B cell (primary cell): ENCODE results near the gene PNLIP. TPM values are rescaled to one million over a fixed set of nuclear protein-coding genes. Genes with fewer than 3 reads are reported as not detected.

Source experiments
- ATAC-seq: fragments of 200-7000 bp; cut with Tn5 transposase; one replicate; pipeline ENCODE4 v1.10.0; 2021; ENCODE audit warnings: low read depth, mild to moderate bottlenecking, moderate number of reproducible peaks, moderate library complexity
- CTCF ChIA-PET: fragments of 350-600 bp; sonication (Branson Sonifier 250); formaldehyde crosslinking; loops from one replicate; lab custom pipeline; 2021; ENCODE audit warnings: antibody characterized with exemption, inconsistent platforms; lab: Charles Lee
- POLR2A ChIA-PET: fragments of 350-600 bp; sonication (Branson Sonifier 250); formaldehyde crosslinking; loops from one replicate; lab custom pipeline; 2021; ENCODE audit warnings: antibody characterized with exemption; lab: Charles Lee
- DNase-seq: peaks from one replicate; pipeline ENCODE4 v3.0.0; 2013
- H2AFZ ChIP-seq: 2 replicates; pipeline ENCODE4 v1.6.1; 2012; ENCODE audit warnings: mild to moderate bottlenecking, low read depth, low read length; ENCODE audit not compliant: insufficient read depth, poor library complexity, severe bottlenecking
- H3K27ac ChIP-seq, 2 donors: 1 replicate in 1 of 2; 2 replicates in 1 of 2; pipeline ENCODE4 v1.5.1; 2012 to 2013; ENCODE audit warnings: low read length in 2 of 2, mild to moderate bottlenecking in 2 of 2, moderate library complexity in 1 of 2
- H3K27me3 ChIP-seq, 4 experiments: fragments of 200-600 bp in 1 of 4; sonication (generic) in 1 of 4; replicated peaks in 1 of 4; 1 replicate in 2 of 4; 2 replicates in 2 of 4; pipeline versions ENCODE4 v1.6.1 to v1.7.0; 2013 to 2016; ENCODE audit warnings: low read length in 3 of 4, mild to moderate bottlenecking in 2 of 4, mixed read lengths in 1 of 4, moderate library complexity in 1 of 4; ENCODE audit not compliant: insufficient read depth in 4 of 4, control insufficient read depth in 3 of 4; ENCODE audit errors: control extremely low read depth in 1 of 4
- H3K36me3 ChIP-seq, 2 experiments: replicated peaks in 1 of 2; 1 replicate in 1 of 2; 2 replicates in 1 of 2; pipeline versions ENCODE4 v1.6.1 to v1.7.1; 2013; ENCODE audit warnings: low read length in 1 of 2; ENCODE audit not compliant: insufficient read depth in 2 of 2, control insufficient read depth in 1 of 2; ENCODE audit errors: control extremely low read depth in 1 of 2, extremely low read depth in 1 of 2
- H3K4me1 ChIP-seq, 2 donors: fragments of 200-600 bp in 1 of 2; sonication (generic) in 1 of 2; 1 replicate in 1 of 2; 2 replicates in 1 of 2; pipeline versions ENCODE4 v1.5.1 to v1.6.1; 2013 to 2017; ENCODE audit warnings: low read length in 2 of 2; ENCODE audit not compliant: control insufficient read depth in 2 of 2, insufficient read depth in 2 of 2
- H3K4me2 ChIP-seq: replicated peaks from 2 replicates; pipeline ENCODE3; 2012; ENCODE audit warnings: mild to moderate bottlenecking, low read depth, low read length; ENCODE audit not compliant: poor library complexity, severe bottlenecking
- H3K4me3 ChIP-seq, 5 experiments: fragments of 200-600 bp in 1 of 5; sonication (generic) in 1 of 5; 1 replicate in 3 of 5; 2 replicates in 2 of 5; pipeline versions ENCODE4 v1.5.1 to v1.7.0; 2011 to 2016; ENCODE audit warnings: low read length in 4 of 5, mild to moderate bottlenecking in 4 of 5, low read depth in 2 of 5, control low read depth in 1 of 5, moderate library complexity in 1 of 5; ENCODE audit not compliant: insufficient read depth in 1 of 5; ENCODE audit errors: control extremely low read depth in 1 of 5, extremely low read depth in 1 of 5
- H3K79me2 ChIP-seq: fragments of 200-600 bp; sonication (generic); one replicate; pipeline ENCODE4 v1.6.0; 2016; ENCODE audit warnings: low read length; ENCODE audit not compliant: control insufficient read depth, insufficient read depth
- H3K9ac ChIP-seq: fragments of 200-600 bp; sonication (generic); 2 replicates; pipeline ENCODE4 v1.6.1; 2017; ENCODE audit warnings: mild to moderate bottlenecking, low read length, moderate library complexity
- H3K9me3 ChIP-seq, 3 donors: one replicate each; pipeline versions ENCODE4 v1.6.1 to v1.7.1; 2013; ENCODE audit warnings: low read length in 2 of 3; ENCODE audit not compliant: control insufficient read depth in 2 of 3, insufficient read depth in 1 of 3; ENCODE audit errors: control extremely low read depth in 1 of 3
- H4K20me1 ChIP-seq: 2 replicates; pipeline ENCODE4 v1.6.0; 2012; ENCODE audit warnings: mild to moderate bottlenecking, low read length; ENCODE audit not compliant: insufficient read depth, control insufficient read depth, poor library complexity, severe bottlenecking
- H3K27ac Mint-ChIP-seq: one replicate; pipeline ENCODE4 v1.8.0; 2021; ENCODE audit warnings: mixed read lengths
- H3K27me3 Mint-ChIP-seq: one replicate; pipeline ENCODE4 v1.8.0; 2021; ENCODE audit warnings: mixed read lengths
- H3K4me1 Mint-ChIP-seq: one replicate; pipeline ENCODE4 v1.8.0; 2021; ENCODE audit warnings: mixed read lengths
- H3K4me3 Mint-ChIP-seq: one replicate; pipeline ENCODE4 v1.8.0; 2021; ENCODE audit warnings: mixed read lengths
- H3K9me3 Mint-ChIP-seq: one replicate; pipeline ENCODE4 v1.8.0; 2022; ENCODE audit warnings: mixed read lengths; ENCODE audit not compliant: insufficient read depth
- EZH2 ChIP-seq: IDR thresholded peaks from 2 replicates; pipeline ENCODE4 v1.6.1; 2012; ENCODE audit warnings: borderline replicate concordance, low read depth, mild to moderate bottlenecking, moderate library complexity, low read length; ENCODE audit not compliant: insufficient read depth, poor library complexity, severe bottlenecking
- WGBS: methylation state at CpG from one replicate; pipeline ENCODE4 v1.1.5; 2013; ENCODE audit warnings: missing lambda C conversion rate; ENCODE audit not compliant: insufficient coverage; 5-methylcytosine and 5-hydroxymethylcytosine counted together
- intact Hi-C: fragments of 100-400 bp; cut with micrococcal nuclease; formaldehyde crosslinking; loops from one replicate; pipeline ENCODE4 v1.10.0; 2022
- polyA plus RNA-seq: library from polyadenylated mRNA; depleted of rRNA; stranded (reverse); fragments of >200 nt; gene quantifications from 2 replicates; pipeline ENCODE4 v1.2.3, GENCODE V29; 2012
- total RNA-seq, 2 donors: library from RNA; stranded (reverse); fragments of 120-200 nt in 1 of 2; gene quantifications; 1 replicate in 1 of 2; 2 replicates in 1 of 2; pipeline versions ENCODE4 v1.2.3 to v1.2.4, GENCODE V29; 2013 to 2022
- TF ChIP-seq, protein P1 (sequence below): fragments of 200-600 bp; IDR thresholded peaks from one replicate; pipeline ENCODE4 v1.8.0; 2022; ENCODE audit warnings: antibody characterized with exemption, mild to moderate bottlenecking

The PNLIP gene
- total and polyA plus RNA-seq, 2 donors (not counting 1 experiment from before 2014, with no cell fraction given), result not detected

DNA sequence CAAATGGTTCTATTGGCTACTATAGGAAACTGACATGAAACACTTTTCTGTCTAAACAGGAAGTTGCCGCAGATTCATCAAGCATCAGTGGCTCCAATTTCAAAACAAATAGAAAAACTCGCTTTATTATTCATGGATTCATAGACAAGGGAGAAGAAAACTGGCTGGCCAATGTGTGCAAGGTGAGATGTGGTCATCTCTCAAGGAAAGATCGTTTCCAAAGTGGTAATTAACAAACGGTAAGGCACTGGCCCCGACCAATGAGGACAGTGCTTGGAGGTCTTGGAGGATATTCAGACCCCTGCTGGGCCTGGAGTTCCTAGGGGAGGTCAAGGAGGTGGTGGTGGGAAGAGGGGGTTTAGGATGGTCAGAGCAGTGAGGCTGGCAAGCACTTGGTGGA lies 2.6 kb downstream of the PNLIP start:
- DNase-seq, result no peak
- H3K27ac Mint-ChIP-seq, result no peak overlapping the region
- Histone ChIP-seq H3K9me3 (no peaks in the 10 kb centered on the region), H3K4me2 (no peak overlapping the region), H3K4me1 (no peaks in the 10 kb centered on the region), H3K79me2 (no peaks in the 10 kb centered on the region), H3K27me3 (no peaks in the 10 kb centered on the region), H3K9ac (no peak overlapping the region), H3K27ac (no peak overlapping the region), H3K4me3 (no peak overlapping the region), H4K20me1 (no peaks in the 10 kb centered on the region), H2AFZ (no peak overlapping the region), H3K36me3 (no peaks in the 10 kb centered on the region)
- ChIA-PET POLR2A (no interaction called here), CTCF (no interaction called here)
- intact Hi-C loops, result no loop called here
- no peaks in the 10 kb centered on the region for H3K9me3 Mint-ChIP-seq
- no peak overlapping the region for H3K4me3 Mint-ChIP-seq
- no peaks in the 10 kb centered on the region for H3K27me3 Mint-ChIP-seq
- ATAC-seq, result no peak
- H3K4me1 Mint-ChIP-seq, result no peaks in the 10 kb centered on the region
- 82% methylated on average over 3 of the region's 5 CpGs for WGBS
- TF ChIP-seq EZH2, result no peak
- TF ChIP-seq, protein P1, sequence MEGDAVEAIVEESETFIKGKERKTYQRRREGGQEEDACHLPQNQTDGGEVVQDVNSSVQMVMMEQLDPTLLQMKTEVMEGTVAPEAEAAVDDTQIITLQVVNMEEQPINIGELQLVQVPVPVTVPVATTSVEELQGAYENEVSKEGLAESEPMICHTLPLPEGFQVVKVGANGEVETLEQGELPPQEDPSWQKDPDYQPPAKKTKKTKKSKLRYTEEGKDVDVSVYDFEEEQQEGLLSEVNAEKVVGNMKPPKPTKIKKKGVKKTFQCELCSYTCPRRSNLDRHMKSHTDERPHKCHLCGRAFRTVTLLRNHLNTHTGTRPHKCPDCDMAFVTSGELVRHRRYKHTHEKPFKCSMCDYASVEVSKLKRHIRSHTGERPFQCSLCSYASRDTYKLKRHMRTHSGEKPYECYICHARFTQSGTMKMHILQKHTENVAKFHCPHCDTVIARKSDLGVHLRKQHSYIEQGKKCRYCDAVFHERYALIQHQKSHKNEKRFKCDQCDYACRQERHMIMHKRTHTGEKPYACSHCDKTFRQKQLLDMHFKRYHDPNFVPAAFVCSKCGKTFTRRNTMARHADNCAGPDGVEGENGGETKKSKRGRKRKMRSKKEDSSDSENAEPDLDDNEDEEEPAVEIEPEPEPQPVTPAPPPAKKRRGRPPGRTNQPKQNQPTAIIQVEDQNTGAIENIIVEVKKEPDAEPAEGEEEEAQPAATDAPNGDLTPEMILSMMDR, result no peak

DNA sequence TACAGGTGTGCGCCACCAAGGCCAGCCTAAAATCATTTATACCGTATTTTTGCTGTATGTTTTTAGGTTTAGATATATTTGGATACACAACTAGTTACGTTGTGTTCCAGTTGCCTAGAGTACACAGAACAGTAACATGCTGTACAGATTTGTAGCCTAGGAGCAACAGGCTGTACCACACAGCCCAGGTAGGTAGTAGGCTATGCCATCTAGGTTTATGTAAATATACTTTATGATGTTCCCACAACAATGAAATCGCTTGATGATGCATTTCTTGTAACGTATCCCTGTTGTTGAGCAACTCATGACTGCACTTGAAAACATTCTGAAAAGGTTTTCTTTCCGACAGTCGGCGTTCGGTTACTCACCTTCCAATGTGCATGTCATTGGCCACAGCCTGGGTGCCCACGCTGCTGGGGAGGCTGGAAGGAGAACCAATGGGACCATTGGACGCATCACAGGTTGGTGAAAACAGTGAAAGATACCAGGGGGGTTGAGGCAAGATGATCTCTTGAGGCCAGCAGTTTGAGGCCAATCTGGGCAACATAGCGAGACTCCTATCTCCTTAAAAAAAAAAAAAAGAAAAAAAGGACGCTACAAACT lies 7.7 kb downstream of the PNLIP start:
- H3K27me3 ChIP-seq, result no peaks in the 10 kb centered on the region
- no peaks in the 10 kb centered on the region for H3K4me1 Mint-ChIP-seq
- no peak overlapping the region for H3K27ac Mint-ChIP-seq
- H2AFZ ChIP-seq, result no peak overlapping the region
- H4K20me1 ChIP-seq, result no peaks in the 10 kb centered on the region
- no peak overlapping the region for H3K4me2 ChIP-seq
- peaks cover 0 to 1% (median 0%) of the 10 kb centered on the region in 3 donors for H3K9me3 ChIP-seq
- no peaks in the 10 kb centered on the region for H3K4me1 ChIP-seq
- POLR2A ChIA-PET, result no interaction called here
- H3K36me3 ChIP-seq, result no peaks in the 10 kb centered on the region
- DNase-seq (no peak), ATAC-seq (no peak)
- CTCF ChIA-PET, result no interaction called here
- no peak overlapping the region for H3K4me3 ChIP-seq
- H3K9ac ChIP-seq, result no peak overlapping the region
- H3K9me3 Mint-ChIP-seq, result no peaks in the 10 kb centered on the region
- no peaks in the 10 kb centered on the region for H3K27me3 Mint-ChIP-seq
- H3K4me3 Mint-ChIP-seq, result no peak overlapping the region
- H3K79me2 ChIP-seq, result no peaks in the 10 kb centered on the region
- intact Hi-C loops, result no loop called here
- no peak for TF ChIP-seq EZH2
- TF ChIP-seq, protein P1, result no peak
- no peak overlapping the region for H3K27ac ChIP-seq
- WGBS, result 90% methylated on average over 8 of the region's 13 CpGs
